Activated naive CD8-positive, alpha-beta T cell treated with anti-CD3 and anti-CD28 coated beads, Interleukin-2, amount 10 ng/mL, durations not matched to agents 7 days and 5 days (primary cell): ENCODE measurements around the gene SKI. TPM values are rescaled to one million over a fixed set of nuclear protein-coding genes. Genes with fewer than 3 reads are reported as not detected.

ENCODE experiments used
- ATAC-seq: fragments of 150-1000 bp; cut with Tn5 transposase; one replicate; pipeline ENCODE4 v1.10.0; 2021; ENCODE audit warnings: low read depth, moderate library complexity
- POLR2A ChIA-PET: fragments of 350-600 bp; sonication (Branson Sonifier 250); formaldehyde crosslinking; loops from one replicate; lab custom pipeline; 2021; ENCODE audit warnings: antibody characterized with exemption; lab: Charles Lee
- DNase-seq: peaks from one replicate; pipeline ENCODE4 v3.0.0; 2021
- H3K27ac Mint-ChIP-seq: one replicate; pipeline ENCODE4 v1.8.0; 2022; ENCODE audit warnings: mild to moderate bottlenecking, mixed read lengths
- H3K27me3 Mint-ChIP-seq: one replicate; pipeline ENCODE4 v1.8.0; 2022; ENCODE audit warnings: mild to moderate bottlenecking, moderate library complexity, mixed read lengths
- H3K36me3 Mint-ChIP-seq: one replicate; pipeline ENCODE4 v1.8.0; 2021; ENCODE audit warnings: mild to moderate bottlenecking, mixed read lengths
- H3K4me1 Mint-ChIP-seq: one replicate; pipeline ENCODE4 v1.8.0; 2021; ENCODE audit warnings: mixed read lengths
- H3K4me3 Mint-ChIP-seq: one replicate; pipeline ENCODE4 v1.8.0; 2022; ENCODE audit warnings: mild to moderate bottlenecking, moderate library complexity, mixed read lengths
- H3K9me3 Mint-ChIP-seq: one replicate; pipeline ENCODE4 v1.8.0; 2021; ENCODE audit warnings: mixed read lengths
- total RNA-seq, 2 experiments: library from RNA; stranded (reverse); gene quantifications; one replicate each; pipeline ENCODE4 v1.2.3, GENCODE V29; 2021

The SKI gene
- total RNA-seq, 2 experiments from 2014 or later = 59.3 to 71.6 TPM

GRCh38 chr1:2232255-2232915 lies 4.3 kb downstream of the SKI start:
- ATAC-seq = no peak
- peaks cover 53% of the 10 kb centered on the region for H3K4me1 Mint-ChIP-seq
- H3K4me3 Mint-ChIP-seq = peak overlapping the region; percentile 94
- H3K27ac Mint-ChIP-seq = peak overlapping the region; percentile 95
- no peaks in the 10 kb centered on the region for H3K9me3 Mint-ChIP-seq
- POLR2A ChIA-PET = interaction anchor here (0.8 to 4.4 kb wide), 9 partner anchors 23 to 353 kb away, joined by 3 to 34 read pairs (median 6); partner anchors contain the start of genes FAAP20 and PRXL2B
- no peak for DNase-seq
- H3K36me3 Mint-ChIP-seq = peaks cover 7% of the 10 kb centered on the region
- no peaks in the 10 kb centered on the region for H3K27me3 Mint-ChIP-seq

GRCh38 chr1:2232916-2233438 lies 4.9 kb downstream of the SKI start:
- ATAC-seq (no peak), DNase-seq (no peak)
- Mint-ChIP-seq H3K27me3 (no peaks in the 10 kb centered on the region), H3K4me1 (peaks cover 56% of the 10 kb centered on the region), H3K36me3 (peaks cover 7% of the 10 kb centered on the region), H3K4me3 (peak overlapping the region; percentile 94), H3K9me3 (no peaks in the 10 kb centered on the region), H3K27ac (peak overlapping the region; percentile 95)
- POLR2A ChIA-PET = interaction anchor here (0.7 to 3.4 kb wide), 7 partner anchors 22 to 1122 kb away, joined by 3 to 29 read pairs (median 8); partner anchors contain the start of genes MORN1 and RER1

- Mint-ChIP-seq H3K9me3 (no peaks in the 10 kb centered on the region), H3K4me3 (peak overlapping the region; percentile 83), H3K27me3 (no peaks in the 10 kb centered on the region), H3K4me1 (peaks cover 56% of the 10 kb centered on the region), H3K27ac (peak overlapping the region; percentile 58), H3K36me3 (peaks cover 7% of the 10 kb centered on the region)
- ATAC-seq (no peak), DNase-seq (no peak)
- POLR2A ChIA-PET = interaction anchor here (0.6 to 3.4 kb wide), 13 partner anchors 22 to 1123 kb away, joined by 3 to 29 read pairs (median 5); partner anchors contain the start of genes MORN1 and RER1
Observed at GRCh38 chr1:2233468-2233867, 5.3 kb downstream of the SKI start.

GRCh38 chr1:2233997-2234761 lies 6.1 kb downstream of the SKI start:
- H3K4me1 Mint-ChIP-seq = peaks cover 55% of the 10 kb centered on the region
- no peaks in the 10 kb centered on the region for H3K9me3 Mint-ChIP-seq
- DNase-seq (peak; percentile 74), ATAC-seq (peak; percentile 81)
- H3K27me3 Mint-ChIP-seq = no peaks in the 10 kb centered on the region
- peak overlapping the region; percentile 88 for H3K27ac Mint-ChIP-seq
- POLR2A ChIA-PET = interaction anchor here (0.6 to 3.4 kb wide), 14 partner anchors 21 to 334 kb away, joined by 3 to 29 read pairs (median 5); partner anchors contain the start of genes FAAP20, MORN1 and RER1
- H3K36me3 Mint-ChIP-seq = peaks cover 5% of the 10 kb centered on the region
- H3K4me3 Mint-ChIP-seq = peak overlapping the region; percentile 83

- H3K27ac Mint-ChIP-seq = peak overlapping the region; percentile 88
- peaks cover 5% of the 10 kb centered on the region for H3K36me3 Mint-ChIP-seq
- DNase-seq (no peak), ATAC-seq (peak; percentile 25)
- H3K4me1 Mint-ChIP-seq = peaks cover 59% of the 10 kb centered on the region
- H3K27me3 Mint-ChIP-seq = no peaks in the 10 kb centered on the region
- H3K4me3 Mint-ChIP-seq = peak overlapping the region; percentile 83
- no peaks in the 10 kb centered on the region for H3K9me3 Mint-ChIP-seq
- POLR2A ChIA-PET = interaction anchor here (0.7 to 3.4 kb wide), 12 partner anchors 21 to 333 kb away, joined by 3 to 29 read pairs (median 6); partner anchors contain the start of genes FAAP20, MORN1 and RER1
Observed at GRCh38 chr1:2234762-2235113, 6.6 kb downstream of the SKI start.

- H3K4me3 Mint-ChIP-seq = peak overlapping the region; percentile 19
- H3K27ac Mint-ChIP-seq = no peak overlapping the region
- H3K4me1 Mint-ChIP-seq = peaks cover 66% of the 10 kb centered on the region
- no peak for DNase-seq
- H3K27me3 Mint-ChIP-seq = no peaks in the 10 kb centered on the region
- POLR2A ChIA-PET = interaction anchor here (2.0 to 3.4 kb wide), 4 partner anchors 20 to 156 kb away, joined by 5 to 29 read pairs (median 9); partner anchors contain the start of genes MORN1 and RER1
- peaks cover 8% of the 10 kb centered on the region for H3K36me3 Mint-ChIP-seq
- ATAC-seq = no peak
- no peaks in the 10 kb centered on the region for H3K9me3 Mint-ChIP-seq
Observed at GRCh38 chr1:2235300-2235998, 7.3 kb downstream of the SKI start.

GRCh38 chr1:2236695-2237677 lies 8.9 kb downstream of the SKI start:
- POLR2A ChIA-PET = no interaction called here

GRCh38 chr1:2237773-2238172 lies 9.7 kb downstream of the SKI start:
- H3K4me1 Mint-ChIP-seq = peaks cover 57% of the 10 kb centered on the region
- peaks cover 12% of the 10 kb centered on the region for H3K36me3 Mint-ChIP-seq
- DNase-seq (no peak), ATAC-seq (no peak)
- H3K4me3 Mint-ChIP-seq = peak overlapping the region; percentile 65
- no peaks in the 10 kb centered on the region for H3K9me3 Mint-ChIP-seq
- POLR2A ChIA-PET = no interaction called here
- no peak overlapping the region for H3K27ac Mint-ChIP-seq
- no peaks in the 10 kb centered on the region for H3K27me3 Mint-ChIP-seq

More at GRCh38 chr1:2236695-2237677, 8.9 kb downstream of the SKI start:
- peaks cover 62% of the 10 kb centered on the region for H3K4me1 Mint-ChIP-seq
- ATAC-seq (no peak), DNase-seq (peak; percentile 64)
- no peaks in the 10 kb centered on the region for H3K27me3 Mint-ChIP-seq
- peak overlapping the region; percentile 45 for H3K27ac Mint-ChIP-seq
- H3K9me3 Mint-ChIP-seq = no peaks in the 10 kb centered on the region
- H3K36me3 Mint-ChIP-seq = peaks cover 10% of the 10 kb centered on the region
- peak overlapping the region; percentile 65 for H3K4me3 Mint-ChIP-seq

- Mint-ChIP-seq H3K27me3 (no peaks in the 10 kb centered on the region), H3K9me3 (no peaks in the 10 kb centered on the region), H3K4me1 (peaks cover 52% of the 10 kb centered on the region), H3K27ac (no peak overlapping the region), H3K36me3 (peaks cover 12% of the 10 kb centered on the region), H3K4me3 (no peak overlapping the region)
- POLR2A ChIA-PET = no interaction called here
- ATAC-seq = no peak
- no peak for DNase-seq
Observed at GRCh38 chr1:2238361-2239012, 10.4 kb downstream of the SKI start.

GRCh38 chr1:2239013-2239370 lies 10.9 kb downstream of the SKI start:
- no peak overlapping the region for H3K27ac Mint-ChIP-seq
- peaks cover 13% of the 10 kb centered on the region for H3K36me3 Mint-ChIP-seq
- H3K27me3 Mint-ChIP-seq = no peaks in the 10 kb centered on the region
- no peak for ATAC-seq
- H3K4me3 Mint-ChIP-seq = no peak overlapping the region
- no peaks in the 10 kb centered on the region for H3K9me3 Mint-ChIP-seq
- POLR2A ChIA-PET = no interaction called here
- H3K4me1 Mint-ChIP-seq = peaks cover 49% of the 10 kb centered on the region
- DNase-seq = no peak

- Mint-ChIP-seq H3K36me3 (peaks cover 14% of the 10 kb centered on the region), H3K27me3 (no peaks in the 10 kb centered on the region), H3K4me3 (no peak overlapping the region), H3K4me1 (peaks cover 44% of the 10 kb centered on the region), H3K9me3 (no peaks in the 10 kb centered on the region), H3K27ac (no peak overlapping the region)
- POLR2A ChIA-PET = interaction anchor here (1.1 kb wide), 1 partner anchor 12 kb away, joined by 4 read pairs; no protein-coding TSS in a partner anchor
- no peak for DNase-seq
- no peak for ATAC-seq
Observed at GRCh38 chr1:2239384-2239985, 11.4 kb downstream of the SKI start.
